ENCODE data around the gene ARHGAP12. TPM values are rescaled to one million over a fixed set of nuclear protein-coding genes. Genes with fewer than 3 reads are reported as not detected.

ARHGAP12 gene
- total RNA-seq, 1 donor from 2014 or later: 68.9 TPM

GRCh38 chr10:31820778-31821369 lies 107.8 kb downstream of the ARHGAP12 start:
- Mint-ChIP-seq H3K9me3 (no peaks in the 10 kb centered on the region), H3K27ac (no peak overlapping the region), H3K36me3 (peaks cover 3% of the 10 kb centered on the region), H3K4me1 (no peaks in the 10 kb centered on the region), H3K4me3 (no peak overlapping the region), H3K27me3 (ENCODE audit: insufficient read depth, low read depth) (no peaks in the 10 kb centered on the region)
- H3K4me3 ChIP-seq: no peak overlapping the region
- no peaks in the 10 kb centered on the region for H4K20me1 ChIP-seq (ENCODE audit: low read depth)
- no peaks in the 10 kb centered on the region for H3K9me3 ChIP-seq (ENCODE audit: low read depth)
- no peak for DNase-seq (ENCODE audit: low spot score)
- TF ChIP-seq EZH2 (IDR thresholded peaks at IDR 0.05) (no peak), EZH2phosphoT487 (IDR thresholded peaks at IDR 0.05) (no peak), CTCF (IDR thresholded peaks at IDR 0.05) (no peak)
- H3K79me2 ChIP-seq (ENCODE audit: low read depth): no peaks in the 10 kb centered on the region
- no peak overlapping the region for H2AFZ ChIP-seq (replicated peaks)
- H3K27ac ChIP-seq: no peak overlapping the region
- no peaks in the 10 kb centered on the region for H3K36me3 ChIP-seq
- no peak overlapping the region for H3K9ac ChIP-seq
- H3K4me1 ChIP-seq: no peaks in the 10 kb centered on the region
- no peaks in the 10 kb centered on the region for H3F3A ChIP-seq (ENCODE audit: low read depth)
- no peaks in the 10 kb centered on the region for H3K27me3 ChIP-seq
- H3K4me2 ChIP-seq: no peak overlapping the region

- Histone ChIP-seq H2AFZ (replicated peaks) (no peak overlapping the region), H3K36me3 (no peaks in the 10 kb centered on the region), H3K9me3 (ENCODE audit: low read depth) (no peaks in the 10 kb centered on the region), H3K9ac (no peak overlapping the region), H4K20me1 (ENCODE audit: low read depth) (no peaks in the 10 kb centered on the region), H3K4me3 (no peak overlapping the region), H3K79me2 (ENCODE audit: low read depth) (no peaks in the 10 kb centered on the region), H3K4me2 (no peak overlapping the region), H3F3A (ENCODE audit: low read depth) (no peaks in the 10 kb centered on the region), H3K27me3 (no peaks in the 10 kb centered on the region), H3K4me1 (no peaks in the 10 kb centered on the region), H3K27ac (no peak overlapping the region)
- Mint-ChIP-seq H3K4me3 (no peak overlapping the region), H3K9me3 (no peaks in the 10 kb centered on the region), H3K27ac (no peak overlapping the region), H3K4me1 (no peaks in the 10 kb centered on the region), H3K36me3 (peaks cover 4% of the 10 kb centered on the region), H3K27me3 (ENCODE audit: insufficient read depth, low read depth) (no peaks in the 10 kb centered on the region)
- no peak for TF ChIP-seq EZH2phosphoT487 (IDR thresholded peaks at IDR 0.05)
- no peak for TF ChIP-seq CTCF (IDR thresholded peaks at IDR 0.05)
- TF ChIP-seq EZH2 (IDR thresholded peaks at IDR 0.05): no peak
- no peak for DNase-seq (ENCODE audit: low spot score)
Measured at GRCh38 chr10:31820096-31820495, 108.5 kb downstream of the ARHGAP12 start.

- Histone ChIP-seq H2AFZ (replicated peaks) (no peak overlapping the region), H3K27ac (no peak overlapping the region), H3K9me3 (ENCODE audit: low read depth) (no peaks in the 10 kb centered on the region), H3F3A (ENCODE audit: low read depth) (no peaks in the 10 kb centered on the region), H3K36me3 (no peaks in the 10 kb centered on the region), H3K4me3 (no peak overlapping the region), H4K20me1 (ENCODE audit: low read depth) (no peaks in the 10 kb centered on the region), H3K27me3 (no peaks in the 10 kb centered on the region), H3K79me2 (ENCODE audit: low read depth) (no peaks in the 10 kb centered on the region), H3K4me2 (no peak overlapping the region), H3K9ac (no peak overlapping the region), H3K4me1 (no peaks in the 10 kb centered on the region)
- DNase-seq (ENCODE audit: low spot score): no peak
- no peak for TF ChIP-seq EZH2 (IDR thresholded peaks at IDR 0.05)
- no peak for TF ChIP-seq EZH2phosphoT487 (IDR thresholded peaks at IDR 0.05)
- TF ChIP-seq CTCF (IDR thresholded peaks at IDR 0.05): no peak
- H3K27ac Mint-ChIP-seq: no peak overlapping the region
- H3K27me3 Mint-ChIP-seq (ENCODE audit: insufficient read depth, low read depth): no peaks in the 10 kb centered on the region
- H3K4me3 Mint-ChIP-seq: no peak overlapping the region
- no peaks in the 10 kb centered on the region for H3K9me3 Mint-ChIP-seq
- no peaks in the 10 kb centered on the region for H3K4me1 Mint-ChIP-seq
- peaks cover 5% of the 10 kb centered on the region for H3K36me3 Mint-ChIP-seq
Measured at GRCh38 chr10:31819391-31819820, 109.2 kb downstream of the ARHGAP12 start.

Data from neural progenitor cell (in vitro differentiated cells).